ENCODE results near the gene ZEB2. TPM values are rescaled to one million over a fixed set of nuclear protein-coding genes. Genes with fewer than 3 reads are reported as not detected.
"Not testable (repeated sequence)": the region's sequence is repeated elsewhere in the genome, so short reads cannot be mapped to it uniquely, and the experiment has no call there.

The ZEB2 gene
- total RNA-seq, 5 donors from 2014 or later (not counting 1 experiment from before 2014, with no cell fraction given): 8.9 to 106 (median 23.7) TPM

DNA sequence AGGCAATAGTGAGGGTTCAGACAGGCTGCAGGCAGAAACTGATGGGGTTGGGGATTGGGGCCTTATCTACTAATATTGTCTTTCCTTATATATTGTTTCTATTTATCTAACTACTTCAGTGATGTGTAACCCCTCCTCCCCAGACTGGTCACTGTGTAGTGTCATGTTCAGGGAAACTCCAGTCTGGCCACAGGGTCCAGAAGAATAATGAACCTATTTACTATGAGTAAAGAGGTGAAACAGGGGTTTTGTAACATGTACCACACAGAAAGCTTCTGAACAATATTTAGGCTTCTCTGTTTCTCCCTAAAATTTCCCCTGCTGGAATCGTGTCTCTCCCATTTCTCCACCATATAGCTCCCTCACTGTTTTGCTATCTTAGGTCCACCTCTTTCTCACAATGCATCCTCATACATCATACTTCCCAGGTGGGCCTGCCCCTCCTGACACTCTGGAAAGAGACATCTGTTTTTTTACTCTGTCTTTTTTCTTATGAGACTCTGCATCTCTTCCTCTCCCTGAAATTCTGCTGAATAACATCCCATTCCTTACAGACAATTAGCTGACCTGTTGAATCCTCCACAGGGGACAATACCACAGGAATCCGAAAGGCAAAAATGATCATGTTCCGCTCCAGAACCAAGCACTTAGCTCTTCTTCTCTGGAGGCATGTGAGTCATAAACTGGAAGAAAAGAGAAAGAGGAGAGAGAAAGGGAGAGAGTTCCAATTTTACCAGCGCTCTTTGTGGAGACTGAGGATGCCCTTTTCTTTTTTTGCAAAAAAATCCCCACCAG is 154.8 kb downstream of the ZEB2 start:
- Histone ChIP-seq H3K4me3 (ENCODE audit: control insufficient read depth in 1 of 2, extremely low read depth in 1 of 2, low read length in 1 of 2) (no peak overlapping the region), H3K9me3 (no peaks in the 10 kb centered on the region), H3K36me3 (ENCODE audit: control insufficient read depth in 2 of 2, extremely low read depth in 1 of 2, insufficient read depth in 1 of 2, low read length in 1 of 2) (no peaks in the 10 kb centered on the region), H3K4me1 (ENCODE audit: control insufficient read depth in 1 of 2, extremely low read depth in 1 of 2, insufficient read depth in 2 of 2, low read length in 2 of 2) (no peaks in the 10 kb centered on the region), H3K27me3 (replicated peaks in 1 of 2; ENCODE audit: control insufficient read depth in 2 of 2, extremely low read depth in 1 of 2, insufficient read depth in 2 of 2, low read length in 1 of 2) (no peaks in the 10 kb centered on the region), H3K27ac (ENCODE audit: low read length) (no peak overlapping the region)
- peaks cover 0 to 2% of the 10 kb centered on the region in 2 donors for H3K27me3 Mint-ChIP-seq
- no peak overlapping the region for H3K27ac Mint-ChIP-seq
- no peaks in the 10 kb centered on the region for H3K4me1 Mint-ChIP-seq
- H3K4me3 Mint-ChIP-seq: no peak overlapping the region
- no peaks in the 10 kb centered on the region for H3K9me3 Mint-ChIP-seq
- DNase-seq: no peak
- ATAC-seq (replicated peaks in 1 of 4): no peak
- ChIA-PET POLR2A (no interaction called here), CTCF (interaction anchor here in 1 of 2 donors (0.6 kb wide), 1 partner anchor 185 kb away, joined by 3 read pairs; no protein-coding TSS in a partner anchor)
- H3K36me3 Mint-ChIP-seq: no peaks in the 10 kb centered on the region
- WGBS (ENCODE audit: insufficient coverage): 13% methylated on average over 1 of the region's 4 CpGs

DNA sequence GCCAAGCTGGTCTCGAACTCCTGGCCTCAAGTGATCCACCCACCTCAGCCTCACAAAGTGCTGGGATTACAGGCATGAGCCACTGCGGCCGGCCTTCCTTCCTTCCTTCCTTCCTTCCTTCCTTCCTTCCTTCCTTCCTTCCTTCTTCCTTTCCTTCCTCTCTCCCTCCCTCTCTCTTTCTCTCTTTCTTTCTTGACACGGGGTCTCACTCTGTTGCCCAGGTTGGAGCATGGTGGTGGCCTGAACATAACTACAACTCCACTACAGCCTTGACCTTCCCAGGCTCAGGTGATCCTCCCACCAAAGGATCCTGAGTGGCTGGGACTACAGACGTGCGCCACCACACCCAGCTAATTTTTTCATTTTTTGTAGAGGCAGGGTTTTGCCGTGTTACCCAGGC is 155.7 kb downstream of the ZEB2 start:
- H3K4me3 ChIP-seq (ENCODE audit: control insufficient read depth in 1 of 2, extremely low read depth in 1 of 2, low read length in 1 of 2); H3K27me3 Mint-ChIP-seq; H3K27ac ChIP-seq (ENCODE audit: low read length); CTCF ChIA-PET; H3K9me3 Mint-ChIP-seq; POLR2A ChIA-PET; H3K4me1 ChIP-seq (ENCODE audit: control insufficient read depth in 1 of 2, extremely low read depth in 1 of 2, insufficient read depth in 2 of 2, low read length in 2 of 2); H3K36me3 Mint-ChIP-seq; H3K4me3 Mint-ChIP-seq; H3K9me3 ChIP-seq; ATAC-seq (replicated peaks in 1 of 4); H3K4me1 Mint-ChIP-seq; H3K27me3 ChIP-seq (replicated peaks in 1 of 2; ENCODE audit: control insufficient read depth in 2 of 2, extremely low read depth in 1 of 2, insufficient read depth in 2 of 2, low read length in 1 of 2); DNase-seq; H3K36me3 ChIP-seq (ENCODE audit: control insufficient read depth in 2 of 2, extremely low read depth in 1 of 2, insufficient read depth in 1 of 2, low read length in 1 of 2); H3K27ac Mint-ChIP-seq: not testable (repeated sequence)
- 100% methylated on average over 3 of the region's 7 CpGs for WGBS (ENCODE audit: insufficient coverage)

DNA sequence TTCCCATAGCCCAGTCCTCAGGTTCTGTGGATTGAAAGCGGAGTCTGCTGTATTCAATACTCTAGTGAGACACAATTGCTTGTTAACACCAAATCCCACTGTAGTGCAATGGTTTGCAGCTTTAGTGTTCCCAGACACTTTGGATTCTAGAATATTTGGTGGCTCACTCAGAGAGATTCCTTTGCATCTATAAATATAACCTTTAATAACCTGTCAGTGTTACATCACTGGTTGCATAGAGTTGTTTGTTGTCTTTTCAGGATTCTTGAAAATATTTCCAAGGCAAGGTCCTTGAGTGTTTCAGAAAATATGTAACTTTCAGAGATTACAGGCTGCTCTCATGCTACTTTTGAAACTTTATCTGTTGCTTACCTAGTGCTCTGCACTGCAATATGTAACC is 157.5 kb downstream of the ZEB2 start:
- POLR2A ChIA-PET: no interaction called here
- no peaks in the 10 kb centered on the region for H3K4me1 Mint-ChIP-seq
- no CpG with 5 or more reads among the region's 1 CpG for WGBS (ENCODE audit: insufficient coverage)

DNA sequence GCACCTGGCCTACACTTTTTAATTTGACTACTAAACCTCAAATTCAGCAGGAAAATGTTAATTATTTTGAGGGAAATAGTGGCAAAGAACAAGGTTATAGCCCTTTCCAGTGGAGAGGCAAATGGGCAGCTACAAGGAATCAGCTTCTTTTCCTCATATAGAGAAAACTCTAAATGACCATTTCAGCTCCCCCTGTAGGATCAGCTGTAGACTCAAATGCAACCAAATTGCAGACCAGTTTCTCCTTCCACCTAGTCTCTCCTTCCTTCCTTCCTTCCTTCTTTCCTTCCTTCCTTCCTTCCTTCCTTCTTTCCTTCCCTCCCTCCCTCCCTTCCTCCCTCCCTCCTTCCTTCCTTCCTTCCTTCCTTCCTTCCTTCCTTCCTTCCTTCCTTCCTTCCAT is 158.2 kb downstream of the ZEB2 start:
- H3K4me3 ChIP-seq (ENCODE audit: control insufficient read depth in 1 of 2, extremely low read depth in 1 of 2, low read length in 1 of 2): no peak overlapping the region
- no peaks in the 10 kb centered on the region for H3K27me3 ChIP-seq (replicated peaks in 1 of 2; ENCODE audit: control insufficient read depth in 2 of 2, extremely low read depth in 1 of 2, insufficient read depth in 2 of 2, low read length in 1 of 2)
- H3K9me3 ChIP-seq: no peaks in the 10 kb centered on the region
- Mint-ChIP-seq H3K27ac (no peak overlapping the region), H3K4me1 (no peaks in the 10 kb centered on the region), H3K27me3 (peaks cover 0 to 2% of the 10 kb centered on the region in 2 donors), H3K9me3 (no peaks in the 10 kb centered on the region), H3K36me3 (no peaks in the 10 kb centered on the region), H3K4me3 (no peak overlapping the region)
- no peaks in the 10 kb centered on the region for H3K4me1 ChIP-seq (ENCODE audit: control insufficient read depth in 1 of 2, extremely low read depth in 1 of 2, insufficient read depth in 2 of 2, low read length in 2 of 2)
- CTCF ChIA-PET: interaction anchor here in 1 of 2 donors (0.6 to 0.7 kb wide), 3 partner anchors 8 to 178 kb away, joined by 3 to 4 read pairs (median 3); no protein-coding TSS in a partner anchor
- H3K36me3 ChIP-seq (ENCODE audit: control insufficient read depth in 2 of 2, extremely low read depth in 1 of 2, insufficient read depth in 1 of 2, low read length in 1 of 2): no peaks in the 10 kb centered on the region
- H3K27ac ChIP-seq (ENCODE audit: low read length): no peak overlapping the region
- DNase-seq (no peak), ATAC-seq (replicated peaks in 1 of 4) (no peak)
- POLR2A ChIA-PET: interaction anchor here in 1 of 2 donors (0.5 kb wide), 1 partner anchor 111 kb away, joined by 5 read pairs; no protein-coding TSS in a partner anchor

More for the DNA sequence above, 157.5 kb downstream of the ZEB2 start:
- H3K9me3 ChIP-seq: no peaks in the 10 kb centered on the region
- no peaks in the 10 kb centered on the region for H3K9me3 Mint-ChIP-seq
- H3K4me1 ChIP-seq (ENCODE audit: control insufficient read depth in 1 of 2, extremely low read depth in 1 of 2, insufficient read depth in 2 of 2, low read length in 2 of 2): no peaks in the 10 kb centered on the region
- no peaks in the 10 kb centered on the region for H3K36me3 ChIP-seq (ENCODE audit: control insufficient read depth in 2 of 2, extremely low read depth in 1 of 2, insufficient read depth in 1 of 2, low read length in 1 of 2)
- peaks cover 0 to 2% of the 10 kb centered on the region in 2 donors for H3K27me3 Mint-ChIP-seq
- H3K27ac ChIP-seq (ENCODE audit: low read length): no peak overlapping the region
- H3K27ac Mint-ChIP-seq: no peak overlapping the region
- no peak overlapping the region for H3K4me3 ChIP-seq (ENCODE audit: control insufficient read depth in 1 of 2, extremely low read depth in 1 of 2, low read length in 1 of 2)
- DNase-seq (no peak), ATAC-seq (replicated peaks in 1 of 4) (no peak)
- no peaks in the 10 kb centered on the region for H3K36me3 Mint-ChIP-seq
- H3K4me3 Mint-ChIP-seq: no peak overlapping the region
- H3K27me3 ChIP-seq (replicated peaks in 1 of 2; ENCODE audit: control insufficient read depth in 2 of 2, extremely low read depth in 1 of 2, insufficient read depth in 2 of 2, low read length in 1 of 2): no peaks in the 10 kb centered on the region
- CTCF ChIA-PET: interaction anchor here in 1 of 2 donors (0.6 to 0.7 kb wide), 3 partner anchors 8 to 80 kb away, joined by 3 to 4 read pairs (median 3); no protein-coding TSS in a partner anchor

DNA sequence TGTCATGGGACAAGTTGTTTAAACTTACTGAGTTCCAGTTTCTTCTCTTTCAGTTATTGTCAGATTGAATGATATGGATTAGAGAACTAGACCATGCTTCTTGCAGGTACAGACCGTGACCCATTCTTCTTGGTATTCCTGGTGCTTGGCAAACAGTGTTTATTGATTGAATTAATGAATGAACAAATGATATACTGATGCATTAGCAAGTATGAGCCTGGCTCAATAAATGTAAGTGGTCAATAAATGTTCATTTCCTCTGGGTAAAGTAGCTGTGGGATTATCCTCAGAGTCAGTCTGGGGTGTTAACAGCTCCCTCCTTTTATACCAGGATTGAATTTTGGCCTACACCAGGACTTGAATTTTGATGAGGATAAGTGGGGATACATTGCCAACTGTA is 160.2 kb downstream of the ZEB2 start:
- no peak overlapping the region for H3K4me3 Mint-ChIP-seq
- H3K36me3 ChIP-seq (ENCODE audit: control insufficient read depth in 2 of 2, extremely low read depth in 1 of 2, insufficient read depth in 1 of 2, low read length in 1 of 2): no peaks in the 10 kb centered on the region
- DNase-seq (no peak), ATAC-seq (replicated peaks in 1 of 4) (no peak)
- H3K4me1 Mint-ChIP-seq: no peaks in the 10 kb centered on the region
- H3K27me3 ChIP-seq (replicated peaks in 1 of 2; ENCODE audit: control insufficient read depth in 2 of 2, extremely low read depth in 1 of 2, insufficient read depth in 2 of 2, low read length in 1 of 2): no peaks in the 10 kb centered on the region
- peaks cover 0 to 2% of the 10 kb centered on the region in 2 donors for H3K27me3 Mint-ChIP-seq
- 100% methylated on average over 1 of the region's 1 CpG for WGBS (ENCODE audit: insufficient coverage)
- no peaks in the 10 kb centered on the region for H3K4me1 ChIP-seq (ENCODE audit: control insufficient read depth in 1 of 2, extremely low read depth in 1 of 2, insufficient read depth in 2 of 2, low read length in 2 of 2)
- H3K27ac ChIP-seq (ENCODE audit: low read length): no peak overlapping the region
- no peak overlapping the region for H3K27ac Mint-ChIP-seq
- no peaks in the 10 kb centered on the region for H3K9me3 ChIP-seq
- no peaks in the 10 kb centered on the region for H3K9me3 Mint-ChIP-seq
- CTCF ChIA-PET: no interaction called here
- POLR2A ChIA-PET: no interaction called here
- H3K4me3 ChIP-seq (ENCODE audit: control insufficient read depth in 1 of 2, extremely low read depth in 1 of 2, low read length in 1 of 2): no peak overlapping the region
- H3K36me3 Mint-ChIP-seq: no peaks in the 10 kb centered on the region

- no peak for ATAC-seq (replicated peaks in 1 of 4)
- CTCF ChIA-PET: no interaction called here
- H3K4me3 Mint-ChIP-seq: no peak overlapping the region
- H3K36me3 ChIP-seq (ENCODE audit: control insufficient read depth in 2 of 2, extremely low read depth in 1 of 2, insufficient read depth in 1 of 2, low read length in 1 of 2): no peaks in the 10 kb centered on the region
- H3K9me3 ChIP-seq: no peaks in the 10 kb centered on the region
- no peak for DNase-seq
- H3K27ac ChIP-seq (ENCODE audit: low read length): no peak overlapping the region
- H3K27me3 ChIP-seq (replicated peaks in 1 of 2; ENCODE audit: control insufficient read depth in 2 of 2, extremely low read depth in 1 of 2, insufficient read depth in 2 of 2, low read length in 1 of 2): no peaks in the 10 kb centered on the region
- POLR2A ChIA-PET: no interaction called here
- no peaks in the 10 kb centered on the region for H3K9me3 Mint-ChIP-seq
- no CpG with 5 or more reads among the region's 4 CpGs for WGBS (ENCODE audit: insufficient coverage)
- no peaks in the 10 kb centered on the region for H3K4me1 ChIP-seq (ENCODE audit: control insufficient read depth in 1 of 2, extremely low read depth in 1 of 2, insufficient read depth in 2 of 2, low read length in 2 of 2)
- H3K27ac Mint-ChIP-seq: no peak overlapping the region
- no peaks in the 10 kb centered on the region for H3K36me3 Mint-ChIP-seq
- no peak overlapping the region for H3K4me3 ChIP-seq (ENCODE audit: control insufficient read depth in 1 of 2, extremely low read depth in 1 of 2, low read length in 1 of 2)
- no peaks in the 10 kb centered on the region for H3K27me3 Mint-ChIP-seq
- H3K4me1 Mint-ChIP-seq: no peaks in the 10 kb centered on the region
Observed at GRCh38 chr2:144358979-144359541, 160.9 kb downstream of the ZEB2 start.

All from T-cell (primary cell).